ENCODE measurements around the gene PRR19. TPM values are rescaled to one million over a fixed set of nuclear protein-coding genes. Genes with fewer than 3 reads are reported as not detected.

Gene PRR19
- total RNA-seq, 1 experiment from 2014 or later = 3.2 TPM

- H2BK20ac ChIP-seq (ENCODE audit: low read depth, low read length, poor library complexity, severe bottlenecking) = no peak overlapping the region
- H4K5ac ChIP-seq (ENCODE audit: insufficient read length, low read depth, low read length) = no peak overlapping the region
- H3K4me1 Mint-ChIP-seq = peaks cover 18 to 23% of the 10 kb centered on the region in 2 experiments
- H3K9me3 Mint-ChIP-seq = no peaks in the 10 kb centered on the region; a peak in 1 of 5 replicates
- no peaks in the 10 kb centered on the region for H3K79me1 ChIP-seq (ENCODE audit: insufficient read depth, low read depth, low read length, poor library complexity, severe bottlenecking)
- no peaks in the 10 kb centered on the region for H3K79me2 ChIP-seq (ENCODE audit: insufficient read depth, low read length)
- no peak overlapping the region for H4K91ac ChIP-seq (ENCODE audit: insufficient read length, low read depth, low read length)
- H3K4me3 Mint-ChIP-seq = no peak overlapping the region
- no peaks in the 10 kb centered on the region for H3K27me3 ChIP-seq (ENCODE audit: insufficient read depth, low read length)
- H3K4me1 ChIP-seq (ENCODE audit: insufficient read depth, low read length) = no peaks in the 10 kb centered on the region; the same call in 1 of the 2 replicates
- H3K18ac ChIP-seq (ENCODE audit: insufficient read length, low read depth, low read length) = no peak overlapping the region
- no CpG with 5 or more reads among the region's 9 CpGs for WGBS (ENCODE audit: extremely low coverage, insufficient read length, low lambda C conversion rate)
- peaks cover 4 to 23% (median 16%) of the 10 kb centered on the region in 3 experiments; a peak in 6 of 7 replicates for H3K36me3 Mint-ChIP-seq (ENCODE audit: insufficient read depth in 1 of 3, low read depth in 3 of 3)
- no peaks in the 10 kb centered on the region for H3K27me3 Mint-ChIP-seq (ENCODE audit: low read depth)
- H3K4ac ChIP-seq (ENCODE audit: low read depth, low read length) = no peak overlapping the region
- DNase-seq = no peak
- H2AK5ac ChIP-seq (ENCODE audit: insufficient read length, low read length) = no peak overlapping the region
- no peak overlapping the region for H3K27ac Mint-ChIP-seq
- H2BK12ac ChIP-seq (ENCODE audit: insufficient read length, low read depth, low read length) = no peak overlapping the region
- H4K20me1 ChIP-seq (ENCODE audit: control insufficient read depth, insufficient read depth, insufficient read length) = no peaks in the 10 kb centered on the region
- no peak overlapping the region for H4K8ac ChIP-seq (replicated peaks; ENCODE audit: insufficient read length, low read depth, low read length)
- no peak overlapping the region for H3K56ac ChIP-seq (ENCODE audit: insufficient read length, low read depth, low read length)
- H3K23ac ChIP-seq (ENCODE audit: insufficient read length, low read depth, low read length) = no peak overlapping the region
- no peak overlapping the region for H3K9ac ChIP-seq (ENCODE audit: extremely low read depth, insufficient read length, low read length)
- no peak overlapping the region for H3K4me2 ChIP-seq (ENCODE audit: insufficient read depth, insufficient read length, low read length)
- no peak for TF ChIP-seq CTCF (conservative IDR thresholded peaks at IDR 0.05)
- no peak overlapping the region for H3T11ph ChIP-seq (ENCODE audit: low read length)
- no peak overlapping the region for H3K14ac ChIP-seq (ENCODE audit: insufficient read depth, low read length)
- no peak overlapping the region for H2BK15ac ChIP-seq (ENCODE audit: low read depth, low read length)
- peaks cover 9% of the 10 kb centered on the region for H3K23me2 ChIP-seq (ENCODE audit: insufficient read length, low read depth, low read length, poor library complexity, severe bottlenecking)
- no peak overlapping the region for H2AFZ ChIP-seq (ENCODE audit: low read length)
- no peaks in the 10 kb centered on the region for H3K9me3 ChIP-seq (ENCODE audit: control insufficient read depth, low read depth, low read length)
- H3K27ac ChIP-seq (ENCODE audit: insufficient read length, low read depth, low read length) = no peak overlapping the region
- no peak overlapping the region for H2BK5ac ChIP-seq (ENCODE audit: insufficient read length, low read length)
- no peak overlapping the region for H2BK120ac ChIP-seq (ENCODE audit: low read depth, low read length, poor library complexity, severe bottlenecking)
Observed at GRCh38 chr19:42272535-42272897, 29.4 kb upstream of the PRR19 start.
